HG02852 (cell line): Measurements from ENCODE around the gene BANK1.
"Not testable (repeated sequence)": the region's sequence is repeated elsewhere in the genome, so short reads cannot be mapped to it uniquely, and the experiment has no call there.

Experiments used
- ATAC-seq: cut with Tn5 transposase; IDR thresholded peaks from one replicate; pipeline ENCODE4 v1.9.1; 2021; ENCODE audit warnings: mild to moderate bottlenecking, moderate library complexity; ENCODE audit not compliant: unreplicated experiment

Gene BANK1

GRCh38 chr4:101885574-101885973 is 95.0 kb downstream of the BANK1 start:
- no peak for ATAC-seq

GRCh38 chr4:101886826-101887225 is 96.3 kb downstream of the BANK1 start:
- no peak for ATAC-seq

- ATAC-seq: no peak
Observed at GRCh38 chr4:101888472-101888871, 97.9 kb downstream of the BANK1 start.

GRCh38 chr4:101905527-101905926 is 115.0 kb downstream of the BANK1 start:
- ATAC-seq: not testable (repeated sequence)

GRCh38 chr4:101910786-101911373 is 120.3 kb downstream of the BANK1 start:
- no peak for ATAC-seq

GRCh38 chr4:101911616-101912015 is 121.1 kb downstream of the BANK1 start:
- no peak for ATAC-seq

- no peak for ATAC-seq
Observed at GRCh38 chr4:101914761-101915160, 124.2 kb downstream of the BANK1 start.

- ATAC-seq: no peak
Observed at GRCh38 chr4:101919373-101919977, 128.9 kb downstream of the BANK1 start.

- ATAC-seq: no peak
Observed at GRCh38 chr4:101921370-101921769, 130.8 kb downstream of the BANK1 start.

GRCh38 chr4:101931619-101932018 is 141.1 kb downstream of the BANK1 start:
- no peak for ATAC-seq

- ATAC-seq: no peak
Observed at GRCh38 chr4:101933855-101934254, 143.3 kb downstream of the BANK1 start.

GRCh38 chr4:101938836-101939235 is 148.3 kb downstream of the BANK1 start:
- no peak for ATAC-seq

- no peak for ATAC-seq
Observed at GRCh38 chr4:101941816-101942358, 151.4 kb downstream of the BANK1 start.

- ATAC-seq: no peak
Observed at GRCh38 chr4:101942891-101943290, 152.4 kb downstream of the BANK1 start.

GRCh38 chr4:101944649-101945048 is 154.1 kb downstream of the BANK1 start:
- ATAC-seq: no peak

- ATAC-seq: no peak
Observed at GRCh38 chr4:101948055-101948454, 157.5 kb downstream of the BANK1 start.

GRCh38 chr4:101948951-101949350 is 158.4 kb downstream of the BANK1 start:
- ATAC-seq: no peak

- ATAC-seq: no peak
Observed at GRCh38 chr4:101950258-101950979, 159.9 kb downstream of the BANK1 start.

- ATAC-seq: no peak
Observed at GRCh38 chr4:101952985-101953384, 162.5 kb downstream of the BANK1 start.

GRCh38 chr4:101953949-101954348 is 163.4 kb downstream of the BANK1 start:
- no peak for ATAC-seq

GRCh38 chr4:101954351-101954750 is 163.8 kb downstream of the BANK1 start:
- ATAC-seq: no peak
